HG03095 (cell line): ENCODE measurements around the gene IBTK.
"Not testable (repeated sequence)": the region's sequence is repeated elsewhere in the genome, so short reads cannot be mapped to it uniquely, and the experiment has no call there.

ENCODE experiments used
- ATAC-seq: cut with Tn5 transposase; IDR thresholded peaks from one replicate; pipeline ENCODE4 v1.9.1; 2021; ENCODE audit warnings: moderate library complexity; ENCODE audit not compliant: unreplicated experiment

Gene IBTK, protein sequence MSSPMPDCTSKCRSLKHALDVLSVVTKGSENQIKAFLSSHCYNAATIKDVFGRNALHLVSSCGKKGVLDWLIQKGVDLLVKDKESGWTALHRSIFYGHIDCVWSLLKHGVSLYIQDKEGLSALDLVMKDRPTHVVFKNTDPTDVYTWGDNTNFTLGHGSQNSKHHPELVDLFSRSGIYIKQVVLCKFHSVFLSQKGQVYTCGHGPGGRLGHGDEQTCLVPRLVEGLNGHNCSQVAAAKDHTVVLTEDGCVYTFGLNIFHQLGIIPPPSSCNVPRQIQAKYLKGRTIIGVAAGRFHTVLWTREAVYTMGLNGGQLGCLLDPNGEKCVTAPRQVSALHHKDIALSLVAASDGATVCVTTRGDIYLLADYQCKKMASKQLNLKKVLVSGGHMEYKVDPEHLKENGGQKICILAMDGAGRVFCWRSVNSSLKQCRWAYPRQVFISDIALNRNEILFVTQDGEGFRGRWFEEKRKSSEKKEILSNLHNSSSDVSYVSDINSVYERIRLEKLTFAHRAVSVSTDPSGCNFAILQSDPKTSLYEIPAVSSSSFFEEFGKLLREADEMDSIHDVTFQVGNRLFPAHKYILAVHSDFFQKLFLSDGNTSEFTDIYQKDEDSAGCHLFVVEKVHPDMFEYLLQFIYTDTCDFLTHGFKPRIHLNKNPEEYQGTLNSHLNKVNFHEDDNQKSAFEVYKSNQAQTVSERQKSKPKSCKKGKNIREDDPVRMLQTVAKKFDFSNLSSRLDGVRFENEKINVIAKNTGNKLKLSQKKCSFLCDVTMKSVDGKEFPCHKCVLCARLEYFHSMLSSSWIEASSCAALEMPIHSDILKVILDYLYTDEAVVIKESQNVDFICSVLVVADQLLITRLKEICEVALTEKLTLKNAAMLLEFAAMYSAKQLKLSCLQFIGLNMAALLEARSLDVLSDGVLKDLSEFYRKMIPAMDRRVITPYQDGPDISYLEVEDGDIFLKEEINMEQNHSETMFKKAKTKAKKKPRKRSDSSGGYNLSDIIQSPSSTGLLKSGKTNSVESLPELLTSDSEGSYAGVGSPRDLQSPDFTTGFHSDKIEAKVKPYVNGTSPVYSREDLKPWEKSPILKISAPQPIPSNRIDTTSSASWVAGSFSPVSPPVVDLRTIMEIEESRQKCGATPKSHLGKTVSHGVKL (N-terminal part only)

DNA sequence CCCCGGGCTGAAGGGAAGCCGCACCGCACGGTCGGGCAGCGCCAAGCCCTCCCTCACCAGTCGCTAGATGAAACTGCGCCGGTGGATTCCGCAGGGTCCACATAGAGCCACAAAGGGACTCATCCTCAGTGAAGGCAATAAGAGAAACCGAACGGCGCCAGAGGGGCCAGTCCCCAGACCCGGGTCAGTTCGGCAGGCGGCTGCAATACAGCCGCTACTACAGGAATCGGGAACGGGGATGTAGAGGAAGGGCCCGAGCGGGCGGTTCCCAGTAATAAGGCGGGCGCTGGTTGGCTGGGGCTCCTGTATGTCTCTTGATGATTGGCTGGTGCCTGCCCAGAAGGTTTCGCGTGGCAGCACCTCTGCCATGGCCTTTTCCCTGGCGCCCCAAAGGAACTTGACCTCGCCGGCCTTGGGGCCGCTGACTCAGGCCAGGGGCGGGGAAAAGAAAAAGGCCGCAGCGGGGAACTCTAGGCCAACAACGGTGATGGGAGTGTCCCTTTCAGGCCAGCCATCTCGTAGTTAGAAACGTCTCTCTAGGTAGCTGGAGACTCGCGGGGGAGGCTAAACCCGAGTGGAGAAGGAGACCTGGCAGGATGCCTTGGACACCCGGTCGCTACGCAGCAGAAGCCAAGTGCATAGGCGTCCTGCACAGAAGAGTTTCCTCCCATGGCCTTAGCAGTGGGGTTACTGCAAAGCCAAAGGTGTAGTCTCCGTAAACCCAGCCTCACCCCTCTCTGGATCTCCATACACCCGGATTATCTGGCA lies at the start of gene IBTK:
Gene IBTK (minus strand): TSS at position 240 of the 768 bp plus-strand sequence. CDS start 7,258 bp downstream, outside the sequence.
- ATAC-seq: peak; percentile 88

DNA sequence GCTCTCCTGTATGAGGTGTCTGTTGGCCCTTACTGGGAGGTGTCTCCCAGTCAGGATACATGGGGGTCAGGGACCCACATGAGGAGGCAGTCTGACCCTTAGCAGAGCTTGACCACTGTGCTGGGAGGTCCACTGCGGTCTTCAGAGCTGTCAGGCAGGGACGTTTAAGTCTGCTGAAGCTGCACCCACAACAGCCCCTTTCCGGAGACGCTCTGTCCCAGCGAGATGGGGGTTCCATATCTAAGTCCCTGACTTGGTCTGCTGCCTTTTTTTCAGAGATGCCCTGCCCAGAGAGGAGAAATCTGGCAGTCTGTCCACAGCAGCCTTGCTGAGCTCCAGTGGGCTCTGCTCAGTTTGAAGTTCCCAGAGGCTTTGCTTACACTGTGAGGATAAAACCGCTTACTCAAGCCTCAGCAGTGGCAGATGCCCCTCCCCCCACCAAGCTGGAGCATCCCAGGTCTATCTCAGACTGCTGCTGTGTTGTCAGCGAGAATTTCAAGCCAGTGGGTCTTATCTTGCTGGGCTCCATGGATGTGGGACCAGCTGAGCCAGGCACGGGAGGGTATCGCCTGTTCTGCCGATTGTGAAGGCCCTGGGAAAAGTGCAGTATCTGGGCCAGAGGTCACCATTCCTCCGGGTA lies 36.3 kb upstream of the IBTK start:
- ATAC-seq: no peak

DNA sequence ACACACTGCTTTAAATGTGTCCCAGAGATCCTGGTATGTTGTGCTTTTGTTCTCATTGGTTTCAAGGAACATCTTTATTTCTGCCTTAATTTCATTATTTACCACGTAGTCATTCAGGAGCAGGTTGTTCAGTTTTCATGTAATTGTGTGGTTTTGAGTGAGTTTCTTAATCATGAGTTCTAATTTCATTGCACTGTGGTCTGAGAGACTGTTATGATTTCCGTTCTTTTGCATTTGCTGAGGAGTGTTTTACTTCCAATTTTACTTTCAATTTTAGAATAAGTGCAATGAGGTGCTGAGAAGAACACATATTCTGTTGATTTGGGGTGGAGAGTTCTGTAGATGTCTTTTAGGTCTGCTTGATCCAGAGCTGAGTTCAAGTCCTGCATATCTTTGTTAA lies 34.0 kb upstream of the IBTK start:
- not testable (repeated sequence) for ATAC-seq

DNA sequence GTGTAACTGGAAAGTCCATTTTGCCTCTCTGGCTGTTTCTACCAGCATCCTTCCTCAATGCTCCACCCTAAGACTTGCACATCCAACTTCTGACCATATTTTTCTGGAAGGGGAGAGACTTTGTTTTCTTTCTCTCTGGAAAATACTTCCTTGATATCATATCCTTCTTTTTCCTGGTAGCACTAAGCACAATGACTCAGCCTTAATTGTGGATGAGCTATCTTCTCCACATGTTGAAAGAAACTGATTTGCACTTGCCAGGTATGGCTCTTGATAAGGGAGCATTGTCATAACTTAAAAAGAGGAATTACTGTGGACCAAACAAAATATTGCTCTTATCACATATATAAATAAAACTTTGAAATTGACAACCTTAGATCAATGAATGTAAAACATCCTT lies 30.1 kb upstream of the IBTK start:
- no peak for ATAC-seq

DNA sequence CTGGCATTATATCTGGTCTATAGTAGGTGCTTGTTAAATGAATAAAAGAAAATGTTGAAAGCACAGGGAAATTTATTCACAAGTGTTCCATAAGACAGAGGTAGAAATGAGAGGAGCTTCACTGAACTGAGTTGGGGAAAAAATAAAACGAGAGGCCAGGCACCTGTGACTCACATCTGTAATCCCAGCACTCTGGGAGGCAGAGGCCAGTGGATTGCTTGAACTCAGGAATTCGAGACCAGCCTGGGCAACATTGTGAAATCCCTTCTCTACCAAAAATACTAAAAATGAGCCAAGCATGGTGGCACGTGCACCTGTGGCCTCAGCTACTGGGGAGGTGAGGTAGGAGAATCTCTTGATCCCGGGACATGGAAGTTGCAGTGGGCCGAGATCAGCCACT lies 28.1 kb upstream of the IBTK start:
- no peak for ATAC-seq

DNA sequence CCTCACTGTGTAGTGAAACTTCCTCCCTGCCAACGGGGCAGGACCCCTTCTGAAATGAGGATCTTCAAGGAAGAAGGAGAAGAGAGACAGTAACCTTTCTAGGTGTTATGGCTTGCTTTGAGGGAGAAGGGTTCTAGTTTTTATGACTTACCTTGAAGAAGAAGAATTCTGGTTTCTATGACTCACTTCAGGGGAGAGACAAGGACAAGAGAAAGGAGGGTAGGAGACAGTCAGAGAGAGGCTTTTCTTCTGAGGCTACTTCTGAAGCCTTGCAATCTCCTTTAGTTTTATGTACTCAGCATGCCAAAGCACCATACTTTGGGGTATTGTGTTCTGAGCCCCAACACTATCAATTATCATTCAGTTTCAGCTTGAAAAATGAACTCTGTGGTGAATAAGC lies 25.8 kb upstream of the IBTK start:
- no peak for ATAC-seq

DNA sequence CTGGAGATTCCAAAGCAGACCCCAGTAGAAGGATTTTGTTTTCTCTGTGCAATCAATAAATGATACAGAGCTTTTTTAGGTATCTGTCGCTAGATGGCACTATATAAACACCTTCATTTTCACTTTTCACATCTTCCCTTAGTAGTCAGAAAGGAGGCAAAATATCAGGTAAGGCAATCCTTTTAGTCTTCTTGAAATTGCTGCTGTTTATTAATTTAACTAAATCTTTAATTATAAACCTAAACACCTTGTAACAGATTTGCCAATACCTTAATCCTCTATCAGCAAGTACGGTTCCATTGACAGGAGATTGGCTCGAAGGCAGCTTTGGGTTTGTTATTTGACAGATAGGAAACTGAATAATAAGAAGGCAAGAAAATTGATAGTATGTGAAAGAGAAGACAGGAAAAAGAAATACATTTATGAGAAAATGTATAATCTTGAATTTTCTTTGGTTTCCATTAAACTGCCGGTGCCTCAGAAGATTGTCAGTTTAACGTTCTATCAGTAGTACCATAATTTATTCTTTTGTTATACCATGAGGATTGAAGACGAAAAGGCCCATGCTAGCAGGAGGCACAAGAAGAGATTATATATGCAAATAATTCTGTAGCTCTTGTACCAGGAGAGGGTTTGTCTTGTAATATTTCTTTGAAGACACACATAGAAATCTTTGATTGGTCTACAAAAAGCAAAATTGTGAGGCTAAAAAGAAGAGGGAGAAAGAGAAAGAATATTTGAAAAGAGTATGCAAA lies 23.5 kb upstream of the IBTK start:
- ATAC-seq: no peak

DNA sequence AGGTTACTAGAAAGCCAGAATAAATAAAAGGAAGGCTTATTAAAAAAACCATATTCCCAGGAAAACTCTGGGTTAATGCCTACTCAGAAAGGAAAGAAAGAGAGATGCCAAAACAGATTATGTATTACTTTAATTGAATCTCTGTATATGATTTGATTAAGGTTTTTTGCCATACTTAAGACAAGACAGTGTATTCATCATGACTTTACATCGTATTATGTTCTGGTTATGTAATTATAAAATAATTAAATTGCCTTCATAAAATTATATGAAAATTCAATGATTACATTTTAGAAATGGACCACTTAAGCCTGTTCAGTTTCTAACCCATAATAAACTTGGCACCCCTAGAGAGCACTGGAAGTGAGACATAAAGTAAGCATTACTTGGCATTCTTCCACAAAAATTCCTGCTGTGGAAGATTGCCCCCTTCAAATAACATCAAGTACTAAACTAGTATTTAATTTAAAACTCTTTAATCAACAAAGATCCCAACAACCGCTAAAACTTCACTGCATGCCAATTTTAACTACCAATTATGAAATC lies 20.8 kb upstream of the IBTK start:
- ATAC-seq: no peak

DNA sequence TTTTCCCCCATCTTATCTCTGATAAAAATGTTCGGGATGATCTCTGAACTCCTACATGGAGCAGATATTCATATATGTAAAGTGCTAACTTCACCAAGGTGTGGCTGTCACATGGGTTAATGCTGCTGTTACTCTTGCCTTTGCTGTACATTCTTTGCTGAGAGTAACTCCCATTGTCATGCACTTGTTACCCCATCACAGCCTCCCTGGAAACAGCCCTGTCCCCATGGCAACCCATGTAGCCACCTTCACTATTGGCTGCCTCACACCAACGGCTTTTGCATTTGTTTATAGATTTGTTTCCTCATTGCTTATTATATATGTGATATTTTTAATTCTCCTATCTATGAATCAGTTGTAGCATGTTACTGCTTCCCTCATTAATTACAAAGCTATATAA lies 17.3 kb upstream of the IBTK start:
- no peak for ATAC-seq

DNA sequence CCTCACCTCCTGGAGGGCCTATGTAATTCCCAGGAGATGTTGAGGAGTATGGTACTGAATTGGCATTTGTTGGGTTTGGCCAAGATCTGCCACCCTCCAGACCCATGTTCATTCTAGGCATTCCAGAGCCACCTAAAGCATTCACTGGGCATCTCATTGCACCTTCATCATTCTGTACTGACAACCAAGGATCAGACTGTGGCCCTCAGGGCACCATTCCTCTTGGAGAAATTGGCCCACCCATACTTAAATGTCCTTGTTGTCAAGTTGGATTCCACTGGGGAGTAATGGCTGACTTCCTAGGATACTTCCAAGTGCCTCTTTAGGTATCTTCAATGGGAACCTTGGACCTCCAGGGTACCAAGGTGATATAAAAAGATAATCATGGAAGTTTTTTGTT lies 16.8 kb upstream of the IBTK start:
- no peak for ATAC-seq

DNA sequence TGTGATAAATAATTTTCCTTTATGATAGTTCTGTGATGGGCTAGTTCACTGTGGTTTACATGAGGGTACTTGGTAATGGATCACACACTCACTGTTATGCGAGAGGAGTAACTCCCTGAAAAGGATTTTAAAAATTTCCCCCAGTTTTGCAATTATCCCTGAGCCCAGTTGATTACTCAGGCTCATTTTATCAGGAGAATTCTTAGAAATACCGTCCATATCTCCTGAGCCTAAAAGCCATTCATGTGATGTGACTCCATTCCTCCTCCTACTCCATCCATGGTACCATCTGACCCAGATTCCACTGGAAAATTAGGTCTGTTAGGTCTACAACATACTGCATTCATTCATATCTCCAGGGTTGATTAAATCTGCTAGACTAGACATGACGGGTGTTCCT lies 16.4 kb upstream of the IBTK start:
- ATAC-seq: no peak

DNA sequence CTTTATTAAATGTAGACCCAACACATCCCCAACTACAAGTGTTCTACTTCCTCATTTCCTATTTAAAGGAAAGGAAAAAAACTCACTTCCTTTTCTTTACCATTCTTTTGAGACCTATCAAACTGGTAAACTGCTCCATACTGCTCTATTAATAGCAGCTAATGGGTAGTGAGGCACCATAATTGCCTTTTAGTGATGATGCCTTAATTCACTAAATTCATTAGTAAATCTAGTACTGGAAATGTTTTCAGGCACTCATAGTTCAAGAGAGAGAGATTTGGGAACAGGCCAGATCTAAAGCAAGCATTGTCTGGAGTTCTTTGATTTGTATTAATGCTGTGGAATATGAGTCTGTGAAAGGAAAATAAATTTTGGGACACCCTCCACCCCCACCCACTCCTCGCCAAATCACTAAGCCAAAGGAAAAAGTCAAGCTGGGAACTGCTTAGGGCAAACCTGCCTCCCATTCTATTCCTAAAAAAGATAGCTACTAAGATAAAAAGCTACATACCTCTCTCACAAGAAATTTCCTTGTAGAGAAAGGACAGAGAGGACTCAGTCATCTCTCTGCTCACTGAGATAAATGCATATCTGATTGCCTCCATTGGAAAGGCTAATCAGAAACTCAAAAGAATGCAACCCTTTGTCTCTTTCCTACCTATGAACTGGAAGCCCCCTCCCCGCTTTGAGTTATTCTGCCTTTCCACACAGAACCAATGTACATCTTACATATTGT lies 13.6 kb upstream of the IBTK start:
- no peak for ATAC-seq

DNA sequence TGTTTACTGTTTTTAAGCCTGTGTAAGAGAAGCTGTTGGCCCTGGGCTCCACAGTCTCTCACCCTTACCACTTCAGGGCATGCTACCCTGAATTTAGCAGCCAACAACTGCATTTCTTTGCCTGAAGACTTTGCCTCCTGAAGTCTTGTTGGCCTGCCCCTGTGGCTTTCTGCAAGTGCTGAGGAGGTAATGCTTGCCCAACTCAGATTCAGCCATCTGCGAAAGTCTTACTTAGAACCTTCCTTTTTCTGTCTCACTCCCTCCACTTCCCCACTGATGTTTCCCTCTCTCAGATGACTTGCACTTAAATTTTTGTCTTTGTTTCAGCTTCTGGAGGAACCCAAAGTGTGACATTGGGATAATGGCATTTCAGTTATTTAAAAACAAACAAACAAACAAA lies 11.8 kb upstream of the IBTK start:
- ATAC-seq: no peak

DNA sequence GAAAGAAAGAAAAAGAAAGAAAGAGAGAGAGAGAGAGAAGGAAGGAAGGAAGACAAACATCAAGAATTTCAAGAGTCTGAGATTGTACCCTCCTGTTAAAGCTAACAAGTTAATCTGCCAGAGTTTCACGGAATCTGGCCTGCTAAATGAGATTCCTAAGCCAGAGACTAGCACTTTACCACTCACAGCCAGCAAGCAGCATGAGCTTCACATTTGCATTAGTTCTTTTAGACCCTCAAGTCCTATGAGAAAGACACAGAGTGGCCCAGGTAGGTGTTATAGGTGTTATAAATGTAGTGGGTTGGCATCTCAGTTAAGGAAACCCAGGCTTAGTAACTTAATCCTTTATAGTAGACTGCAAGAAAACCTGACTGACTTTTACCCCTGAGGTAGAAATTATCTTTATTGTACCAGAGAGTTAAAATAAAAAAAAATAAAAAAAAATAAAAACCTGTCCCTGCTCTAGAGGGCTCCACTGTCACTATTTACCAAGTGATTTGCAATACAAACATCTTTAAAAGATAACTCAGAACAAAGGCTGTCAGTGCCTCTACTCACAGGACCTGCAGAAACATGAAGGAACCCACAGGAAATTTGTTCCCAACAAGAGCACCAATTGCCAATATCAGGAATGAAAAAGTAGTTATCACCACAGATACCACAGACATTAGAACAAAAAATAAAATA lies 9.7 kb upstream of the IBTK start:
- no peak for ATAC-seq

DNA sequence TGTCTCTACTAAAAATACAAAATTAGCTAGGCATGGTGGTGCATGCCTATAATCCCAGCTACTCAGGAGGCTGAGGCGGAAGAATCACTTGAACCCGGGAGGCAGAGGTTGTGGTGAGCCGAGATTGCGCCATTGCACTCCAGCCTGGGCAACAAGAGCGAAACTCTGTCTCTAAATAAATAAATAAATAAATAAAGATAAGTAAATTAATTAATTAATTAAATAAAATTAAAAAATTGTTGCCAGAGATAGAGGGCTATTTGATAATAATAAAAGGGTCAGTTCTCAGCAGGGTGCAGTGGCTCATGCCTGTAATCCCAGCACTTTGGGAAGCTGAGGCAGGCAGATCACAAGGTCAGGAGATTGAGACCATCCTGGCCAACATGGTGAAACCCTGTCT lies 7.2 kb upstream of the IBTK start:
- ATAC-seq: not testable (repeated sequence)

DNA sequence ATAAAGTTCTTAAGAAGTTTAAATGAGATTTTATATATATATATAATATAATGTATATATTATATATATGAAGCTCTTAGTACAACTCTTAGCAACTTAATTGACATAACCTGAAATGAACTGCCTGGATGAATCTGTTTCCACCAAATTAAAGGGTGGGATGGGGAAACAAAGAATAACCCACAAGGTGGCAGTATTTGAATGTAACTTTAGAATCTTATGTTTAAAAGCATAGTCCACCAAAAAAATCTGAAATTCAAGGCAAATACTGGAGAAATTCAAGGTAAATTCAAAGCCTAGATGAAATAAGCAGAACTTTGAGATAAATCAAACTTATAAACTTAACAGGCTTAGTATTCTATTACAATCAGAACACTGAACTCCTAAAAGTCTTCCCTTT lies 4.4 kb upstream of the IBTK start:
- no peak for ATAC-seq

DNA sequence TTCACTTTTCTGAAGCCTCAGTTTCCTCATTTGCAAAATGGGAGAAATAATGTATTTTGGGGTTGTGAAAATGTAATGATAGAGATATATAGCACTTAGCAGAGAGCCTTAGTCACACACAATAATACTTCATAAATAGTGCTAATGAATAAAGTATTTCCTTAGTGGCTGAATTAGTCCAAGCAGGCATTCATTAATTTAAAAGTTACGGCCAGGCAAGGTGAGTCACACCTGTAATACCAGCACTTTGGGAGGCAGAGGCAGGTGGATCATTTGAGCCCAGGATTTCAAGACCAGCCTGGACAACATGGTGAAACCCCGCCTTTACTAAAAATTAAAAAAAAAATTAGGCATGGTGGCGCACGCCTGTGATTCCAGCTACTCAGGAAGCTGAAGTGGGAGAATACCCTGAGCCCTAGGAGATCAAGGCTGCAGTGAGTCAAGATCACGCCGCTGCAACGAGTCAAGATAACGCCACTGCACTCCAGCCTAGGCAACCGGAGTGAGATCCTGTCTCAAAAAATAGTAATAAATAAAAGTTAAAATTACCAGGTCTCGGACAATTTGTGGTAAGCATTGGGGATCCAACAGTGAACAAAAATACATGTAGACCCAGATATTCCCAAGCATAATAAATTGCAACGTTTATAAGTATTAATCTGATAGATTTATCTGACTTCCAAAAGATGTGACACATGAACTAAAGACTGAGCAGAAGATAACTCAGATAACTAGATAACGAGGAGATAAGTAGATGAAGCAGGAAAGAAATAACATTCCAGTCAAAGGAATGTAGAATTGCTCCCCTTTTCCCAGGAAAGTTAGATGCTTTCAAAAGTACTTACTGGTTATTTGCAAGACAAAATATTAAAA lies 2.1 kb upstream of the IBTK start:
- ATAC-seq: no peak
